H1 (cell line): Measurements from ENCODE around the gene APOBEC3H. TPM values are rescaled to one million over a fixed set of nuclear protein-coding genes. Genes with fewer than 3 reads are reported as not detected.

ENCODE experiments used
- CTCF ChIA-PET: fragments of 300-600 bp; sonication (Branson Sonifier 250); formaldehyde crosslinking; loops from one replicate; lab custom pipeline; 2021; ENCODE audit not compliant: partially characterized antibody; lab: Charles Lee
- POLR2A ChIA-PET: fragments of 300-600 bp; sonication (Branson Sonifier 250); formaldehyde crosslinking; loops from one replicate; lab custom pipeline; 2021; ENCODE audit warnings: inconsistent platforms; ENCODE audit not compliant: partially characterized antibody; lab: Charles Lee
- DNase-seq, 2 experiments: peaks; one replicate each; pipeline versions ENCODE4 v3.0.0 to v3.0.0-alpha.2; 2010 to 2022; ENCODE audit warnings: low spot score in 2 of 2, low read depth in 1 of 2, mixed read lengths in 1 of 2
- FAIRE-seq: peaks from 2 replicates; lab custom pipeline; 2011; peaks lifted over from hg19 to GRCh38; lab: Jason Lieb, UNC
- H2AFZ ChIP-seq: 2 replicates; pipeline ENCODE4 v1.8.1; 2012; ENCODE audit warnings: low read length, inconsistent platforms
- H2AK5ac ChIP-seq: 2 replicates; pipeline ENCODE4 v1.6.1; 2013; ENCODE audit warnings: low read depth, low read length
- H2BK120ac ChIP-seq: replicated peaks from 2 replicates; pipeline ENCODE3; 2013; ENCODE audit warnings: low read depth, low read length, inconsistent platforms
- H2BK12ac ChIP-seq: 2 replicates; pipeline ENCODE4 v1.6.1; 2013; ENCODE audit warnings: low read depth, low read length
- H2BK15ac ChIP-seq: 2 replicates; pipeline ENCODE4 v1.6.1; 2013; ENCODE audit warnings: low read length
- H2BK20ac ChIP-seq: 2 replicates; pipeline ENCODE4 v1.6.1; 2013; ENCODE audit warnings: low read length
- H2BK5ac ChIP-seq: 2 replicates; pipeline ENCODE4 v1.6.1; 2013; ENCODE audit warnings: low read depth, low read length
- H3K14ac ChIP-seq: 2 replicates; pipeline ENCODE4 v1.6.1; 2013; ENCODE audit warnings: inconsistent platforms; ENCODE audit not compliant: insufficient read length
- H3K18ac ChIP-seq: 2 replicates; pipeline ENCODE4 v1.6.1; 2013; ENCODE audit warnings: low read length; ENCODE audit errors: extremely low read depth
- H3K23ac ChIP-seq: 2 replicates; pipeline ENCODE4 v1.6.1; 2013; ENCODE audit warnings: inconsistent platforms; ENCODE audit not compliant: insufficient read length
- H3K23me2 ChIP-seq: 2 replicates; pipeline ENCODE4 v1.6.1; 2013; ENCODE audit warnings: low read depth, low read length
- H3K27ac ChIP-seq: 2 replicates; pipeline ENCODE4 v1.6.1; 2011; ENCODE audit warnings: low read depth, low read length, inconsistent platforms
- H3K27me3 ChIP-seq, 4 experiments: replicated peaks in 1 of 4; 1 replicate in 1 of 4; 2 replicates in 3 of 4; pipeline versions ENCODE4 v1.6.1 to v1.8.1; 2011 to 2013; ENCODE audit warnings: low read length in 3 of 4, mild to moderate bottlenecking in 3 of 4, inconsistent platforms in 2 of 4, mixed read lengths in 2 of 4, moderate library complexity in 1 of 4; ENCODE audit not compliant: control insufficient read depth in 3 of 4, insufficient read depth in 3 of 4; ENCODE audit errors: extremely low read depth in 1 of 4
- H3K36me3 ChIP-seq, 4 experiments: 2 replicates each; pipeline versions ENCODE4 v1.6.1 to v1.8.1; 2011 to 2013; ENCODE audit warnings: mild to moderate bottlenecking in 4 of 4, low read length in 3 of 4, moderate library complexity in 2 of 4, control low read depth in 1 of 4, inconsistent platforms in 1 of 4; ENCODE audit not compliant: insufficient read depth in 4 of 4, control insufficient read depth in 2 of 4
- H3K4ac ChIP-seq: replicated peaks from 2 replicates; pipeline ENCODE3; 2013; ENCODE audit warnings: low read length, low read depth, mixed read lengths, inconsistent platforms; ENCODE audit not compliant: insufficient read length
- H3K4me1 ChIP-seq, 4 experiments: replicated peaks in 1 of 4; 1 replicate in 1 of 4; 2 replicates in 3 of 4; pipeline versions ENCODE4 v1.6.1 to v1.8.1; 2011 to 2013; ENCODE audit warnings: low read length in 3 of 4, inconsistent platforms in 2 of 4, mixed read lengths in 1 of 4; ENCODE audit not compliant: insufficient read depth in 4 of 4, control insufficient read depth in 3 of 4
- H3K4me2 ChIP-seq, 2 experiments: 2 replicates each; pipeline versions ENCODE4 v1.6.1 to v1.8.1; 2011 to 2013; ENCODE audit warnings: low read depth in 2 of 2, low read length in 2 of 2, control low read depth in 1 of 2, inconsistent platforms in 1 of 2, mild to moderate bottlenecking in 1 of 2; ENCODE audit not compliant: insufficient read depth in 1 of 2
- H3K4me3 ChIP-seq, 4 experiments: fragments of 200-600, 300-600 bp in 1 of 4; sonication (generic), shearing (Covaris generic), sonication (Bioruptor Twin) in 1 of 4; 2 replicates each; pipeline versions ENCODE4 v1.5.1 to v1.8.1; 2011 to 2016; ENCODE audit warnings: low read length in 4 of 4, low read depth in 3 of 4, control low read depth in 2 of 4, inconsistent platforms in 2 of 4, mild to moderate bottlenecking in 2 of 4, mixed read lengths in 1 of 4, moderate library complexity in 1 of 4; ENCODE audit not compliant: insufficient read depth in 2 of 4; ENCODE audit errors: extremely low read depth in 1 of 4
- H3K56ac ChIP-seq: replicated peaks from 2 replicates; pipeline ENCODE3; 2013; ENCODE audit warnings: low read depth, mild to moderate bottlenecking, mixed read lengths, low read length, inconsistent platforms; ENCODE audit not compliant: insufficient read length
- H3K79me1 ChIP-seq: 2 replicates; pipeline ENCODE4 v1.6.1; 2013; ENCODE audit warnings: low read depth, low read length, control low read depth
- H3K79me2 ChIP-seq, 2 experiments: 2 replicates each; pipeline versions ENCODE4 v1.6.1 to v1.8.1; 2012 to 2013; ENCODE audit warnings: low read length in 2 of 2, mild to moderate bottlenecking in 2 of 2, inconsistent platforms in 1 of 2; ENCODE audit not compliant: insufficient read depth in 2 of 2, control insufficient read depth in 1 of 2
- H3K9ac ChIP-seq, 4 experiments: replicated peaks in 1 of 4; 1 replicate in 1 of 4; 2 replicates in 3 of 4; pipeline versions ENCODE4 v1.6.1 to v1.8.1; 2011 to 2013; ENCODE audit warnings: low read depth in 3 of 4, low read length in 3 of 4, control low read depth in 2 of 4, mild to moderate bottlenecking in 2 of 4, moderate library complexity in 2 of 4, inconsistent platforms in 1 of 4; ENCODE audit errors: extremely low read depth in 1 of 4
- H3K9me3 ChIP-seq, 2 experiments: 2 replicates each; pipeline versions ENCODE4 v1.6.1 to v1.8.1; 2012 to 2013; ENCODE audit warnings: mild to moderate bottlenecking in 2 of 2, moderate library complexity in 2 of 2, control low read depth in 1 of 2, inconsistent platforms in 1 of 2, low read depth in 1 of 2, low read length in 1 of 2, mixed read lengths in 1 of 2; ENCODE audit not compliant: insufficient read depth in 2 of 2
- H4K20me1 ChIP-seq, 2 experiments: replicated peaks in 1 of 2; 2 replicates each; pipeline versions ENCODE3 to v1.8.1; 2011 to 2013; ENCODE audit warnings: inconsistent platforms in 2 of 2, low read length in 2 of 2, mild to moderate bottlenecking in 1 of 2; ENCODE audit not compliant: insufficient read depth in 2 of 2, control insufficient read depth in 1 of 2
- H4K5ac ChIP-seq: 2 replicates; pipeline ENCODE4 v1.6.1; 2013; ENCODE audit warnings: low read length, low read depth, mixed read lengths, inconsistent platforms; ENCODE audit not compliant: insufficient read length
- H4K8ac ChIP-seq: 2 replicates; pipeline ENCODE4 v1.8.0; 2013; ENCODE audit warnings: mild to moderate bottlenecking, moderate library complexity, low read length, inconsistent platforms; ENCODE audit not compliant: insufficient read depth; ENCODE audit errors: extremely low read depth
- H4K91ac ChIP-seq: replicated peaks from 2 replicates; pipeline ENCODE3; 2013; ENCODE audit warnings: low read length, mixed read lengths, inconsistent platforms; ENCODE audit not compliant: insufficient read length
- FOSL1 ChIP-seq: IDR thresholded peaks from 2 replicates; pipeline ENCODE4 v1.6.1; 2011; ENCODE audit warnings: mild to moderate bottlenecking, low read depth, low read length, moderate library complexity; ENCODE audit not compliant: insufficient read depth
- HDAC2 ChIP-seq, 2 experiments: fragments of 300-600 bp in 1 of 2; sonication (generic) in 1 of 2; IDR thresholded peaks; 2 replicates each; pipeline ENCODE4 v1.6.1; 2011 to 2012; ENCODE audit warnings: low read depth in 2 of 2, low read length in 2 of 2, mild to moderate bottlenecking in 2 of 2, moderate library complexity in 2 of 2, borderline replicate concordance in 1 of 2, inconsistent platforms in 1 of 2
- JUND ChIP-seq: IDR thresholded peaks from 2 replicates; pipeline ENCODE4 v1.6.1; 2011; ENCODE audit warnings: mild to moderate bottlenecking, improper control_type of control experiment, low read length
- POU5F1 ChIP-seq: IDR thresholded peaks from 2 replicates; pipeline ENCODE4 v1.6.1; 2011; ENCODE audit warnings: low read depth, mild to moderate bottlenecking, low read length, moderate library complexity
- RAD21 ChIP-seq, 2 experiments: IDR thresholded peaks in 1 of 2; conservative IDR thresholded peaks in 1 of 2; 2 replicates each; pipeline ENCODE4 v1.6.1; 2011; ENCODE audit warnings: low read depth in 2 of 2, low read length in 2 of 2, improper control_type of control experiment in 1 of 2, inconsistent platforms in 1 of 2, mild to moderate bottlenecking in 1 of 2, moderate library complexity in 1 of 2
- SIN3A ChIP-seq, 2 experiments: IDR thresholded peaks in 1 of 2; conservative IDR thresholded peaks in 1 of 2; 2 replicates each; pipeline ENCODE4 v1.6.1; 2011 to 2012; ENCODE audit warnings: low read length in 2 of 2, improper control_type of control experiment in 1 of 2, low read depth in 1 of 2, mild to moderate bottlenecking in 1 of 2
- SIRT6 ChIP-seq: IDR thresholded peaks from one replicate; pipeline ENCODE4 v1.7.1; 2012; ENCODE audit warnings: low read length, inconsistent platforms
- YY1 ChIP-seq: IDR thresholded peaks from 2 replicates; pipeline ENCODE4 v1.6.1; 2011; ENCODE audit warnings: low read depth, mild to moderate bottlenecking, low read length
- WGBS, 2 experiments: shearing (Covaris generic) in 1 of 2; methylation state at CpG; one replicate each; pipeline versions ENCODE4 v1.1.6 to v1.1.7; 2013 to 2015; ENCODE audit warnings: low lambda C conversion rate in 2 of 2, mixed read lengths in 2 of 2, inconsistent platforms in 1 of 2, low coverage in 1 of 2, missing lambda C conversion rate in 1 of 2; ENCODE audit not compliant: insufficient replicate concordance in 2 of 2, insufficient coverage in 1 of 2, insufficient read length in 1 of 2; ENCODE audit errors: extremely low coverage in 1 of 2, missing lambda C conversion rate in 1 of 2; 5-methylcytosine and 5-hydroxymethylcytosine counted together
- polyA plus RNA-seq, 7 experiments: library from polyadenylated mRNA; depleted of rRNA in 3 of 7; stranded (reverse) in 5 of 7; unstranded in 2 of 7; fragments of >200 nt in 5 of 7; fragments of 200-250 nt in 2 of 7; gene quantifications; 1 replicate in 5 of 7; 2 replicates in 1 of 7; 4 replicates in 1 of 7; pipeline versions ENCODE4 v1.2.1 to v1.2.3, GENCODE V29; 2011 to 2013; ENCODE audit warnings: missing spikeins in 2 of 7, mixed read lengths in 2 of 7
- total RNA-seq: library from RNA; stranded (reverse); fragmentation: NEBNext Ultra II Directional; extraction: Animal tissue kit (Norgen Biotek cat#: 25700); gene quantifications from 2 replicates; pipeline ENCODE4 v1.2.1, GENCODE V29; 2021

APOBEC3H gene
- total and polyA plus RNA-seq, 2 of the 8 experiments (the other 6 are each of a cell fraction or from before 2014, with no cell fraction given), result 0.47 to 0.56 TPM

DNA sequence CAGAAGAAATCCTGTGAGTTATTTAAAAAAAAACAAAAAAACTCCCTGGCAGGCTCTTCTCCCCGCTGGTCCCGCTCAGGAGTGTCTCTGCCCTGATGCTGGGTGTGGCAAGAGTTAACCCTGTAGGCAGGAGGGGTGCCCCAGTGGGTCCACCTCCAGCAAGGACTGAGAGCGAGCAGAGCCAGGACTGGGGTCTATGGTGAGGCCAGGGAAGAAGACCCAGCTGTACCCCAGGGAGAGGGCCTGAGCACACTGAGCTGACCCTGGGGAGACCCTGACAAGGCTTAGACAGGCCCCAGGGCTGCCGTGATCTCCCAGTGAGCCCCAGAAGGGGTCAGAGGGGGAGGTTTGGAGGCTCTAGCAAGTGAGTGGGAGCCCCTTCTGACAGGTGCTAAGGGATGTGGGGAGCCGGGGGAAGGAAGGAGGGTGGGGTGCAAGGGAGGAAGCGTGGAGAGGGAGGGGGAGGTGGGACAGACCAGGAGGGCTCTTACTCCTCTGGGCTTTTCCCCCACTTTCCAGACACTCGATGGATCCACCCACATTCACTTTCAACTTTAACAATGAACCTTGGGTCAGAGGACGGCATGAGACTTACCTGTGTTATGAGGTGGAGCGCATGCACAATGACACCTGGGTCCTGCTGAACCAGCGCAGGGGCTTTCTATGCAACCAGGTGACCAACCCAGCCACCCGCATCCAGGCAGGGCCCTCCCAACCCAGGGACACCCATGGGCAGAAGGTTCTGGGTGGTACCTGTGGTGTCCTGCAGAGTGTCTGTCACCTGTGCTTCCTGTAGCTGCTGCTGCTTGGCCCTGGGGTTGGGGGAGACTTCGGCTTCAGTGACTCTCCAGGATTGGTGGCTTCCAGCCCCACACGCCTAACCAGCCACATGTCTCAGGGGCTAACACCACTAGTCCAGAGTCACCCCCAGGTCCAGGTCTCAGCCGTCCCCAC lies 13.6 kb upstream of the APOBEC3H start:
- FAIRE-seq, result no peak
- Histone ChIP-seq H2AFZ (no peak overlapping the region), H3K79me2 (no peaks in the 10 kb centered on the region), H3K27ac (no peak overlapping the region), H2AK5ac (no peak overlapping the region), H2BK5ac (no peak overlapping the region), H3K9ac (no peak overlapping the region), H3K56ac (no peak overlapping the region), H2BK120ac (no peak overlapping the region), H4K5ac (no peak overlapping the region), H3K9me3 (no peaks in the 10 kb centered on the region), H3K79me1 (no peaks in the 10 kb centered on the region), H3K23me2 (peaks cover 2% of the 10 kb centered on the region; the same call in 1 of the 2 replicates), H3K23ac (no peak overlapping the region), H3K27me3 (no peaks in the 10 kb centered on the region), H4K20me1 (peaks cover 0 to 2% of the 10 kb centered on the region in 2 experiments), H3K4me2 (no peak overlapping the region), H3K36me3 (no peaks in the 10 kb centered on the region), H4K91ac (no peak overlapping the region), H4K8ac (no peak overlapping the region), H2BK20ac (no peak overlapping the region), H3K4me1 (peaks cover 0 to 9% (median 6%) of the 10 kb centered on the region in 4 experiments; a peak in 6 of 7 replicates), H3K4me3 (no peak overlapping the region), H3K4ac (no peak overlapping the region), H3K14ac (no peak overlapping the region), H3K18ac (no peak overlapping the region), H2BK15ac (peak overlapping the region; percentile 46; the same call in 1 of the 2 replicates), H2BK12ac (no peak overlapping the region)
- CTCF ChIA-PET, result no interaction called here
- no peak for DNase-seq
- WGBS, 2 experiments, result 91% methylated on average over 14 of the region's 14 CpGs; no CpG with 5 or more reads in 1 of the 2 experiments
- POLR2A ChIA-PET, result interaction anchor here (0.8 kb wide), 1 partner anchor 229 kb away, joined by 3 read pairs; no protein-coding TSS in a partner anchor
- TF ChIP-seq POU5F1 (no peak), HDAC2 (IDR thresholded peaks at IDR 0.05; ENCODE audit: borderline replicate concordance in 1 of 2, low read depth in 2 of 2, low read length in 2 of 2) (no peak), YY1 (no peak), SIN3A (conservative IDR thresholded peaks at IDR 0.05 in 1 of 2, IDR thresholded peaks at IDR 0.05 in 1 of 2; ENCODE audit: low read depth in 1 of 2, low read length in 2 of 2) (no peak), JUND (no peak), SIRT6 (no peak), FOSL1 (no peak), RAD21 (IDR thresholded peaks at IDR 0.05 in 1 of 2, conservative IDR thresholded peaks at IDR 0.05 in 1 of 2; ENCODE audit: low read depth in 2 of 2, low read length in 2 of 2) (no peak)
